WI38 (cell line): ENCODE measurements around the gene APBA1.

Source experiments
- H3K4me3 ChIP-seq: 2 replicates; pipeline ENCODE4 v1.5.1; 2011; ENCODE audit warnings: low read depth, mild to moderate bottlenecking, control low read depth, low read length
- CTCF ChIP-seq: IDR thresholded peaks from 2 replicates; pipeline ENCODE4 v1.5.1; 2012; ENCODE audit warnings: low read depth, mild to moderate bottlenecking, control low read depth, low read length

Gene APBA1

GRCh38 chr9:69671879-69672595, at the start of gene APBA1:
Gene APBA1, minus strand, starts transcription at chr9:69672371.
- TF ChIP-seq CTCF, result no peak
- peak within 1 kb of the TSS; percentile 83 for H3K4me3 ChIP-seq

- TF ChIP-seq CTCF, result no peak
- H3K4me3 ChIP-seq, result no peak overlapping the region
Observed at GRCh38 chr9:69719983-69720382, 47.8 kb upstream of the APBA1 start.

GRCh38 chr9:69719367-69719766, 47.2 kb upstream of the APBA1 start:
- no peak overlapping the region for H3K4me3 ChIP-seq
- TF ChIP-seq CTCF, result no peak

- no peak for TF ChIP-seq CTCF
Observed at GRCh38 chr9:69718218-69718617, 46.0 kb upstream of the APBA1 start.

GRCh38 chr9:69715825-69716224, 43.7 kb upstream of the APBA1 start:
- H3K4me3 ChIP-seq, result no peak overlapping the region
- no peak for TF ChIP-seq CTCF

More at GRCh38 chr9:69718218-69718617, 46.0 kb upstream of the APBA1 start:
- H3K4me3 ChIP-seq, result no peak overlapping the region

- TF ChIP-seq CTCF, result no peak
- no peak overlapping the region for H3K4me3 ChIP-seq
Observed at GRCh38 chr9:69715096-69715495, 42.9 kb upstream of the APBA1 start.

GRCh38 chr9:69697475-69697874, 25.3 kb upstream of the APBA1 start:
- H3K4me3 ChIP-seq, result no peak overlapping the region
- no peak for TF ChIP-seq CTCF
